Cardiac muscle cell (in vitro differentiated cells and primary cell): Measurements from ENCODE around the gene HIPK4. TPM values are rescaled to one million over a fixed set of nuclear protein-coding genes. Genes with fewer than 3 reads are reported as not detected.

Experiments
- DNase-seq, 2 donors: peaks; one replicate each; pipeline versions ENCODE4 v3.0.0 to v3.0.0-alpha.2; 2010 to 2017; ENCODE audit warnings: low read depth in 1 of 2, low spot score in 1 of 2
- H3K27ac ChIP-seq: fragments of 200-600 bp; sonication (generic); 2 replicates; pipeline ENCODE4 v1.5.1; 2016
- H3K27me3 ChIP-seq: fragments of 200-600 bp; sonication (generic); 2 replicates; pipeline ENCODE4 v1.6.0; 2016; ENCODE audit warnings: control low read depth
- H3K36me3 ChIP-seq: fragments of 200-600 bp; sonication (generic); 2 replicates; pipeline ENCODE4 v1.5.1; 2016; ENCODE audit warnings: control low read depth
- H3K4me1 ChIP-seq: fragments of 200-600 bp; sonication (generic); 2 replicates; pipeline ENCODE4 v1.8.1; 2017; ENCODE audit warnings: low read depth, mild to moderate bottlenecking, mixed run types
- H3K4me3 ChIP-seq: fragments of 200-600 bp; sonication (generic); 2 replicates; pipeline ENCODE4 v1.5.1; 2016; ENCODE audit warnings: mild to moderate bottlenecking
- H3K9me3 ChIP-seq: fragments of 200-600 bp; sonication (generic); 2 replicates; pipeline ENCODE4 v1.5.1; 2017; ENCODE audit warnings: low read depth, mild to moderate bottlenecking, control low read depth
- CTCF ChIP-seq: IDR thresholded peaks from 2 replicates; pipeline ENCODE4 v1.5.1; 2012; ENCODE audit warnings: low read depth, mild to moderate bottlenecking, low read length
- polyA plus RNA-seq: library from polyadenylated mRNA; unstranded; fragments of >200 nt; fragmentation: Nextera tagmentation; extraction: Ambion mirVana; gene quantifications from 2 replicates; pipeline ENCODE4 v1.2.1, GENCODE V29; 2016
- total RNA-seq: library from RNA; depleted of rRNA; stranded (reverse); fragments of >200 nt; gene quantifications from 2 replicates; pipeline ENCODE4 v1.2.3, GENCODE V29; 2016

The HIPK4 gene
- total and polyA plus RNA-seq, 2 experiments from 2014 or later, result 0.12 to 1.7 TPM

- Histone ChIP-seq H3K4me3 (no peak overlapping the region), H3K27ac (peak overlapping the region; percentile 67), H3K4me1 (peaks cover 22% of the 10 kb centered on the region), H3K36me3 (no peaks in the 10 kb centered on the region), H3K9me3 (no peaks in the 10 kb centered on the region), H3K27me3 (no peaks in the 10 kb centered on the region)
- DNase-seq, result no peak
- TF ChIP-seq CTCF, result no peak
These were observed 27.6 kb upstream of the HIPK4 start for GRCh38 chr19:40417643-40417981.

- no peak overlapping the region for H3K4me3 ChIP-seq
- peak in 1 of 2 donors; percentile 39 for DNase-seq
- H3K9me3 ChIP-seq, result no peaks in the 10 kb centered on the region
- peaks cover 18% of the 10 kb centered on the region for H3K4me1 ChIP-seq
- no peaks in the 10 kb centered on the region for H3K27me3 ChIP-seq
- TF ChIP-seq CTCF, result no peak
- no peaks in the 10 kb centered on the region for H3K36me3 ChIP-seq
- H3K27ac ChIP-seq, result peak overlapping the region; percentile 67
These were observed 27.1 kb upstream of the HIPK4 start for GRCh38 chr19:40416918-40417642.

GRCh38 chr19:40415768-40416167 lies 25.8 kb upstream of the HIPK4 start:
- H3K36me3 ChIP-seq, result no peaks in the 10 kb centered on the region
- no peak for DNase-seq
- H3K27ac ChIP-seq, result no peak overlapping the region
- no peaks in the 10 kb centered on the region for H3K27me3 ChIP-seq
- no peak for TF ChIP-seq CTCF
- peaks cover 22% of the 10 kb centered on the region for H3K4me1 ChIP-seq
- no peaks in the 10 kb centered on the region for H3K9me3 ChIP-seq
- no peak overlapping the region for H3K4me3 ChIP-seq

GRCh38 chr19:40414542-40415535 lies 24.9 kb upstream of the HIPK4 start:
- no peak for TF ChIP-seq CTCF
- Histone ChIP-seq H3K36me3 (no peaks in the 10 kb centered on the region), H3K9me3 (no peaks in the 10 kb centered on the region), H3K27ac (no peak overlapping the region), H3K4me3 (no peak overlapping the region), H3K27me3 (no peaks in the 10 kb centered on the region), H3K4me1 (peaks cover 22% of the 10 kb centered on the region)
- DNase-seq, result no peak

- DNase-seq, result peak in 1 of 2 donors; percentile 40
- H3K9me3 ChIP-seq, result no peaks in the 10 kb centered on the region
- no peak for TF ChIP-seq CTCF
- H3K4me1 ChIP-seq, result peaks cover 22% of the 10 kb centered on the region
- H3K27ac ChIP-seq, result no peak within 1 kb of the TSS
- no peaks in the 10 kb centered on the region for H3K27me3 ChIP-seq
- H3K36me3 ChIP-seq, result no peaks in the 10 kb centered on the region
- no peak within 1 kb of the TSS for H3K4me3 ChIP-seq
These were observed 23.4 kb upstream of the HIPK4 start, which contains the start of gene PRX for GRCh38 chr19:40413291-40413845. Gene PRX, minus strand, starts transcription at chr19:40413378. Its CDS starts 5,446 bp downstream, at chr19:40407932.
